Spleen (tissue), 7 donors: ENCODE results near the gene VAV2.

Source experiments
- POLR2A ChIP-seq, 3 donors: fragments of 450-650 bp; IDR thresholded peaks; one replicate each; pipeline ENCODE4 v1.5.1; 2017; ENCODE audit warnings: antibody characterized with exemption in 3 of 3, mild to moderate bottlenecking in 1 of 3
- TF ChIP-seq, protein P1 (sequence below), 11 experiments: fragments of 200-600 bp in 7 of 11; fragments of 450-650 bp in 4 of 11; sonication (generic) in 4 of 11; IDR thresholded peaks in 8 of 11; conservative IDR thresholded peaks in 3 of 11; 1 replicate in 7 of 11; 2 replicates in 4 of 11; pipeline versions ENCODE4 v1.4.0 to v1.8.0; 2016 to 2021; ENCODE audit warnings: antibody characterized with exemption in 11 of 11, inconsistent platforms in 4 of 11, mild to moderate bottlenecking in 1 of 11
- donor health status: DM: no; HTN: no; CAD: no; lungs with moderate emphysema.
- donor health status: DM: no; HTN: no; CAD: no.
- donor health status: DM: no; HTN: no; CAD: no.

GRCh38 chr9:133928248-133928764 lies 63.8 kb downstream of the VAV2 start:
- TF ChIP-seq, protein P1, sequence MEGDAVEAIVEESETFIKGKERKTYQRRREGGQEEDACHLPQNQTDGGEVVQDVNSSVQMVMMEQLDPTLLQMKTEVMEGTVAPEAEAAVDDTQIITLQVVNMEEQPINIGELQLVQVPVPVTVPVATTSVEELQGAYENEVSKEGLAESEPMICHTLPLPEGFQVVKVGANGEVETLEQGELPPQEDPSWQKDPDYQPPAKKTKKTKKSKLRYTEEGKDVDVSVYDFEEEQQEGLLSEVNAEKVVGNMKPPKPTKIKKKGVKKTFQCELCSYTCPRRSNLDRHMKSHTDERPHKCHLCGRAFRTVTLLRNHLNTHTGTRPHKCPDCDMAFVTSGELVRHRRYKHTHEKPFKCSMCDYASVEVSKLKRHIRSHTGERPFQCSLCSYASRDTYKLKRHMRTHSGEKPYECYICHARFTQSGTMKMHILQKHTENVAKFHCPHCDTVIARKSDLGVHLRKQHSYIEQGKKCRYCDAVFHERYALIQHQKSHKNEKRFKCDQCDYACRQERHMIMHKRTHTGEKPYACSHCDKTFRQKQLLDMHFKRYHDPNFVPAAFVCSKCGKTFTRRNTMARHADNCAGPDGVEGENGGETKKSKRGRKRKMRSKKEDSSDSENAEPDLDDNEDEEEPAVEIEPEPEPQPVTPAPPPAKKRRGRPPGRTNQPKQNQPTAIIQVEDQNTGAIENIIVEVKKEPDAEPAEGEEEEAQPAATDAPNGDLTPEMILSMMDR (IDR thresholded peaks at IDR 0.05 in 8 of 11, conservative IDR thresholded peaks at IDR 0.05 in 3 of 11) = no peak
- TF ChIP-seq POLR2A (IDR thresholded peaks at IDR 0.05) = no peak
